Measurements from ENCODE around the gene G6PD.
"Not testable (repeated sequence)": the region's sequence is repeated elsewhere in the genome, so short reads cannot be mapped to it uniquely, and the experiment has no call there.

G6PD gene

DNA sequence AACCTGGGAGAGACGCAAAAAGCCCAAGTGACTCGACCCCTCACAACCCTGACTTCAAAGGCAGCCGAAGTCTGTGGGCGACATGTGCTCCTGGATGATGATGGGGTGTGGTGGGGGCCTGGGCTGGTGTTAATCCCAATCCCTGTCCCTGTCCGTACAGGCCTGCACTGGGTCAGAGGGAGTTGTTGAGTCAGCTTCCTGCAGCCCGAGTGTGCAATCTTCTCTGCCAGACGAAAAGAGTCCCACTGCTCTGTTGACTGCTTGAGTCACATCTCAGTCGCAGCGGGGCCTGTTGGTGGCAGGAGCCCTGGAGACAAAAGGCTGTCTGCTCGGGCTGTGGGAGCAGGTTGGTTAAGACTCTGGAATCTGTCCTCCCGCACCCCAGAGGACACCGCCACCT, 40.9 kb downstream of the G6PD start:
- Histone ChIP-seq H3K4me1 (ENCODE audit: control insufficient read depth, insufficient read depth, low read depth, low read length) (peaks cover 10% of the 10 kb centered on the region), H2BK12ac (ENCODE audit: low read length in 2 of 2) (no peak overlapping the region), H3K79me1 (replicated peaks; ENCODE audit: low read length, poor library complexity, severe bottlenecking) (peaks cover 1% of the 10 kb centered on the region), H3K4me2 (ENCODE audit: low read length, poor library complexity, severe bottlenecking) (no peak overlapping the region), H2BK120ac (ENCODE audit: low read depth, low read length) (no peak overlapping the region), H4K8ac (ENCODE audit: low read length) (no peak overlapping the region), H2BK5ac (ENCODE audit: low read depth, low read length, poor library complexity, severe bottlenecking) (no peak overlapping the region), H3K36me3 (ENCODE audit: control insufficient read depth in 1 of 2, insufficient read depth in 2 of 2, low read depth in 1 of 2, low read length in 2 of 2) (peaks cover 25 to 32% of the 10 kb centered on the region in 2 experiments), H2AFZ (ENCODE audit: low read depth, low read length) (no peak overlapping the region), H3K18ac (ENCODE audit: low read depth in 1 of 2, low read length in 2 of 2) (peak overlapping the region; percentile 4 to 84), H3K4me3 (ENCODE audit: insufficient read depth in 1 of 2, low read depth in 1 of 2, low read length in 2 of 2) (no peak overlapping the region), H3K4ac (ENCODE audit: low read depth in 1 of 2, low read length in 2 of 2) (no peak overlapping the region), H3K27ac (ENCODE audit: low read length, poor library complexity, severe bottlenecking) (no peak overlapping the region), H2AK5ac (ENCODE audit: low read length, severe bottlenecking) (no peak overlapping the region), H3K23ac (ENCODE audit: low read length in 2 of 2) (no peak overlapping the region), H3K9me3 (ENCODE audit: control insufficient read depth, low read length) (peaks cover 10% of the 10 kb centered on the region), H4K91ac (ENCODE audit: low read length) (no peak overlapping the region), H3K9ac (ENCODE audit: low read length) (peak overlapping the region; percentile 27), H2BK15ac (ENCODE audit: low read depth, poor library complexity, severe bottlenecking) (no peak overlapping the region), H3K27me3 (ENCODE audit: control insufficient read depth in 1 of 2, insufficient read depth in 1 of 2, low read length in 2 of 2) (peaks cover 0 to 4% of the 10 kb centered on the region in 2 experiments), H3K14ac (ENCODE audit: low read length in 2 of 2) (no peak overlapping the region)
- peak; percentile 77 for DNase-seq
- WGBS: 30% methylated on average over 6 of the region's 12 CpGs

DNA sequence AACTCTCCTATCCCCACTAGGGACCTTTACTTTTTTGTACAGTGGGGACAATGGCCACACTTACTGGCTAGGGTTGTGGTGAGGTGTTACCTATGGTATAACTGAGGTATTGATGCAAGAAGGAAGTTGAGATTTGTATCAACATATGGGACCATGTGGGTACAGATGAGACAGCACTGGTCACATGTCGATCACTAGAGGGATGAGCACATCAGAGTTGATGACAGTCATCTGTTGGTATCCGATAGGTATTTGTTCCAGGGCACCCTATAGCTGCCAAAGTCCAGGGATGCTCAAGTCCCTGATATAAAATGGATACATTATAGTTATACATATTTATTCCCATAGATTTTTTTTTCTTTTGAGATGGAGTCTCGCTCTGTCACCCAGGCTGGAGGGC, 43.7 kb downstream of the G6PD start:
- no peak overlapping the region for H2BK5ac ChIP-seq (ENCODE audit: low read depth, low read length, poor library complexity, severe bottlenecking)

DNA sequence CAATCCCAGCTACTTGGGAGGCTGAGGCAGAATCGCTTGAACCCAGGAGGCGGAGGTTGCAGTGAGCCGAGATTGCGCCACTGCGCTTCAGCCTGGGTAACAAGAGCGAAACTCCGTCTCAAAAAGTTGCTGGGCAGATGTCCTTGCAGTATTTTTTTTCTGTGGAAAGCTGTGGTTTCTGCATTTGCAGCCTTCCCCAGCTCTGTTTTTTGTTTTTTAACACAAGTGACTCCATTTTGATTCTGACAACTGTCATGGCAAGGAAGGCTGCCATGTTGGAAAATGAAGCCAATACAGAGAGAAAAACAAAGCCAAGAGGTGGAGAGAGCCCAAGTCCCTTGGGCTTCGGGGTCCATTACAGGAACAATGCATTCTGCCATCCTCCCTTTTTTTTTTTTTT, 44.5 kb downstream of the G6PD start:
- H3K4me2 ChIP-seq (ENCODE audit: low read length, poor library complexity, severe bottlenecking): no peak overlapping the region
- H3K36me3 ChIP-seq (ENCODE audit: control insufficient read depth in 1 of 2, insufficient read depth in 2 of 2, low read depth in 1 of 2, low read length in 2 of 2): peaks cover 8 to 11% of the 10 kb centered on the region in 2 experiments
- H3K79me1 ChIP-seq (replicated peaks; ENCODE audit: low read length, poor library complexity, severe bottlenecking): peaks cover 1% of the 10 kb centered on the region
- H3K27ac ChIP-seq (ENCODE audit: low read length, poor library complexity, severe bottlenecking): no peak overlapping the region
- WGBS: 80% methylated on average over 5 of the region's 8 CpGs
- no peaks in the 10 kb centered on the region for H3K9me3 ChIP-seq (ENCODE audit: control insufficient read depth, low read length)
- H2BK5ac ChIP-seq (ENCODE audit: low read depth, low read length, poor library complexity, severe bottlenecking): no peak overlapping the region
- H2BK12ac ChIP-seq (ENCODE audit: low read length in 2 of 2): no peak overlapping the region
- H2AFZ ChIP-seq (ENCODE audit: low read depth, low read length): no peak overlapping the region
- H4K91ac ChIP-seq (ENCODE audit: low read length): no peak overlapping the region
- no peak overlapping the region for H2BK120ac ChIP-seq (ENCODE audit: low read depth, low read length)
- H3K4me3 ChIP-seq (ENCODE audit: insufficient read depth in 1 of 2, low read depth in 1 of 2, low read length in 2 of 2): no peak overlapping the region
- no peak overlapping the region for H3K18ac ChIP-seq (ENCODE audit: low read depth in 1 of 2, low read length in 2 of 2)
- no peak overlapping the region for H4K8ac ChIP-seq (ENCODE audit: low read length)
- peaks cover 10% of the 10 kb centered on the region for H3K4me1 ChIP-seq (ENCODE audit: control insufficient read depth, insufficient read depth, low read depth, low read length)
- H3K23ac ChIP-seq (ENCODE audit: low read length in 2 of 2): no peak overlapping the region
- H3K14ac ChIP-seq (ENCODE audit: low read length in 2 of 2): no peak overlapping the region
- H3K4ac ChIP-seq (ENCODE audit: low read depth in 1 of 2, low read length in 2 of 2): no peak overlapping the region
- DNase-seq: no peak
- no peak overlapping the region for H2AK5ac ChIP-seq (ENCODE audit: low read length, severe bottlenecking)
- peaks cover 0 to 4% of the 10 kb centered on the region in 2 experiments for H3K27me3 ChIP-seq (ENCODE audit: control insufficient read depth in 1 of 2, insufficient read depth in 1 of 2, low read length in 2 of 2)
- H3K9ac ChIP-seq (ENCODE audit: low read length): no peak overlapping the region
- no peak overlapping the region for H2BK15ac ChIP-seq (ENCODE audit: low read depth, poor library complexity, severe bottlenecking)

More for the DNA sequence above, 43.7 kb downstream of the G6PD start:
- Histone ChIP-seq H3K4ac (ENCODE audit: low read depth in 1 of 2, low read length in 2 of 2) (no peak overlapping the region), H3K9ac (ENCODE audit: low read length) (no peak overlapping the region), H3K4me1 (ENCODE audit: control insufficient read depth, insufficient read depth, low read depth, low read length) (peaks cover 10% of the 10 kb centered on the region), H4K8ac (ENCODE audit: low read length) (no peak overlapping the region), H3K18ac (ENCODE audit: low read depth in 1 of 2, low read length in 2 of 2) (no peak overlapping the region), H4K91ac (ENCODE audit: low read length) (no peak overlapping the region), H3K4me3 (ENCODE audit: insufficient read depth in 1 of 2, low read depth in 1 of 2, low read length in 2 of 2) (no peak overlapping the region), H2AFZ (ENCODE audit: low read depth, low read length) (no peak overlapping the region), H3K36me3 (ENCODE audit: control insufficient read depth in 1 of 2, insufficient read depth in 2 of 2, low read depth in 1 of 2, low read length in 2 of 2) (peaks cover 12 to 20% of the 10 kb centered on the region in 2 experiments), H3K9me3 (ENCODE audit: control insufficient read depth, low read length) (no peaks in the 10 kb centered on the region), H2AK5ac (ENCODE audit: low read length, severe bottlenecking) (no peak overlapping the region), H3K4me2 (ENCODE audit: low read length, poor library complexity, severe bottlenecking) (no peak overlapping the region), H3K23ac (ENCODE audit: low read length in 2 of 2) (no peak overlapping the region), H3K79me1 (replicated peaks; ENCODE audit: low read length, poor library complexity, severe bottlenecking) (peaks cover 1% of the 10 kb centered on the region), H2BK15ac (ENCODE audit: low read depth, poor library complexity, severe bottlenecking) (no peak overlapping the region), H3K27ac (ENCODE audit: low read length, poor library complexity, severe bottlenecking) (no peak overlapping the region), H2BK12ac (ENCODE audit: low read length in 2 of 2) (no peak overlapping the region), H3K27me3 (ENCODE audit: control insufficient read depth in 1 of 2, insufficient read depth in 1 of 2, low read length in 2 of 2) (peaks cover 0 to 4% of the 10 kb centered on the region in 2 experiments), H3K14ac (ENCODE audit: low read length in 2 of 2) (no peak overlapping the region), H2BK120ac (ENCODE audit: low read depth, low read length) (no peak overlapping the region)
- no peak for DNase-seq
- WGBS: 100% methylated on average over 2 of the region's 3 CpGs

DNA sequence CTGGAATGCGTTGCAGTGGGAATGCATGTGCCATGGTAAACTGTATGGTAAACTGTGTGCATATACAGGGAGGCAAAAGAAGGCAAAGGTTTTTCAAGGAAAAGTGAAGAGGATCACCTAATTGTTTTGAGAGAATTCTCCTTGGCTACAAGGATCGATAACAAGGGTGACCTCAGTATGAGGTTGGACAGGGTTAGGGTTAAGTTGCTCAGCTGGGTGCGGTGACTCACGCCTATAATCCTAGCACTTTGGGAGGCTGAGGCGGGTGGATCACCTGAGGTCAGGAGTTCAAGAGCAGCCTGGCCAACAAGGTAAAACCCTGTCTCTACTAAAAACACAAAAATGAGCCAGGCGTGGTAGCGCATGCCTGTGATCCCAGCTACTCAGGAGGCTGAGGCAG, 45.2 kb downstream of the G6PD start:
- not testable (repeated sequence) for H3K9me3 ChIP-seq (ENCODE audit: control insufficient read depth, low read length); H3K27me3 ChIP-seq (ENCODE audit: control insufficient read depth in 1 of 2, insufficient read depth in 1 of 2, low read length in 2 of 2); H2AFZ ChIP-seq (ENCODE audit: low read depth, low read length); H3K18ac ChIP-seq (ENCODE audit: low read depth in 1 of 2, low read length in 2 of 2); H3K4me2 ChIP-seq (ENCODE audit: low read length, poor library complexity, severe bottlenecking); H3K79me1 ChIP-seq (replicated peaks; ENCODE audit: low read length, poor library complexity, severe bottlenecking); H3K4me3 ChIP-seq (ENCODE audit: insufficient read depth in 1 of 2, low read depth in 1 of 2, low read length in 2 of 2); H4K91ac ChIP-seq (ENCODE audit: low read length); H4K8ac ChIP-seq (ENCODE audit: low read length); H3K14ac ChIP-seq (ENCODE audit: low read length in 2 of 2); H2BK120ac ChIP-seq (ENCODE audit: low read depth, low read length); H3K23ac ChIP-seq (ENCODE audit: low read length in 2 of 2); H2BK12ac ChIP-seq (ENCODE audit: low read length in 2 of 2); H2AK5ac ChIP-seq (ENCODE audit: low read length, severe bottlenecking); H3K27ac ChIP-seq (ENCODE audit: low read length, poor library complexity, severe bottlenecking); H3K9ac ChIP-seq (ENCODE audit: low read length); H2BK15ac ChIP-seq (ENCODE audit: low read depth, poor library complexity, severe bottlenecking); H3K4ac ChIP-seq (ENCODE audit: low read depth in 1 of 2, low read length in 2 of 2); H2BK5ac ChIP-seq (ENCODE audit: low read depth, low read length, poor library complexity, severe bottlenecking); H3K36me3 ChIP-seq (ENCODE audit: control insufficient read depth in 1 of 2, insufficient read depth in 2 of 2, low read depth in 1 of 2, low read length in 2 of 2); DNase-seq
- 97% methylated on average over 6 of the region's 7 CpGs for WGBS
- peaks cover 10% of the 10 kb centered on the region for H3K4me1 ChIP-seq (ENCODE audit: control insufficient read depth, insufficient read depth, low read depth, low read length)

Measured in mesenchymal stem cell (in vitro differentiated cells and primary cell).